HepG2 (cell line): Measurements from ENCODE around the gene HOXD9. TPM values are rescaled to one million over a fixed set of nuclear protein-coding genes. Genes with fewer than 3 reads are reported as not detected.

Experiments used
- ATAC-seq: fragments of 200-7000 bp; cut with Tn5 transposase; 3 replicates; pipeline ENCODE4 v1.9.1; 2020; ENCODE audit warnings: mild to moderate bottlenecking, moderate library complexity
- BruUV-seq: library from RNA; stranded (reverse); fragments of 400-500 nt; replicated peaks from 2 replicates; lab custom pipeline; 2021; lab: Mats Ljungman, UMichigan
- CTCF ChIA-PET: fragments of 300-600 bp; formaldehyde crosslinking; extraction: SDS; loops from one replicate; lab custom pipeline; 2021; ENCODE audit warnings: low total read pairs, inconsistent platforms, low intra/inter-chr PET ratio; lab: Yijun Ruan, JAX
- POLR2A ChIA-PET: fragments of 350-600 bp; sonication (Branson Sonifier 250); formaldehyde crosslinking; loops from one replicate; lab custom pipeline; 2020; ENCODE audit warnings: antibody characterized with exemption, inconsistent platforms; lab: Yijun Ruan, JAX
- DNase-seq: peaks from one replicate; pipeline ENCODE4 v3.0.0-alpha.2; 2015; ENCODE audit warnings: low spot score
- FAIRE-seq: peaks from 3 replicates; lab custom pipeline; 2011; peaks lifted over from hg19 to GRCh38; lab: Jason Lieb, UNC
- H2AFZ ChIP-seq: one replicate; pipeline ENCODE4 v1.6.1; 2011; ENCODE audit warnings: low read length, inconsistent platforms
- H3K27ac ChIP-seq: fragments of 300-600 bp; 3 replicates; pipeline ENCODE4 v1.8.0; 2011; ENCODE audit warnings: mixed run types, mild to moderate bottlenecking, mixed read lengths, low read length, inconsistent platforms; ENCODE audit not compliant: insufficient read depth; ENCODE audit errors: extremely low read length
- H3K27me3 ChIP-seq, 2 experiments: fragments of 200-600 bp in 1 of 2; 2 replicates in 1 of 2; 3 replicates in 1 of 2; pipeline versions ENCODE4 v1.6.0 to v1.8.0; 2011; ENCODE audit warnings: low read length in 2 of 2, mild to moderate bottlenecking in 2 of 2, moderate library complexity in 2 of 2, inconsistent platforms in 1 of 2; ENCODE audit not compliant: insufficient read depth in 2 of 2, control insufficient read depth in 1 of 2
- H3K36me3 ChIP-seq, 2 experiments: fragments of 200-600 bp in 1 of 2; replicated peaks in 1 of 2; 2 replicates in 1 of 2; 3 replicates in 1 of 2; pipeline versions ENCODE4 v1.5.1 to v1.8.0; 2011; ENCODE audit warnings: low read length in 2 of 2, inconsistent platforms in 1 of 2; ENCODE audit not compliant: insufficient read depth in 2 of 2, control insufficient read depth in 1 of 2
- H3K4me1 ChIP-seq: 2 replicates; pipeline ENCODE4 v1.5.1; 2012; ENCODE audit warnings: low read length, inconsistent platforms; ENCODE audit not compliant: insufficient read depth
- H3K4me2 ChIP-seq: 2 replicates; pipeline ENCODE4 v1.6.0; 2011; ENCODE audit warnings: low read depth, low read length, inconsistent platforms
- H3K4me3 ChIP-seq, 3 experiments: fragments of 200-600 bp in 1 of 3; sonication (generic), shearing (Covaris generic) in 1 of 3; replicated peaks in 1 of 3; 2 replicates each; pipeline ENCODE4 v1.5.1; 2011 to 2016; ENCODE audit warnings: low read length in 3 of 3, inconsistent platforms in 2 of 3, low read depth in 2 of 3, mild to moderate bottlenecking in 2 of 3, control low read depth in 1 of 3, mixed read lengths in 1 of 3; ENCODE audit not compliant: insufficient read depth in 1 of 3
- H3K79me2 ChIP-seq: one replicate; pipeline ENCODE4 v1.6.1; 2011; ENCODE audit warnings: low read length, inconsistent platforms; ENCODE audit not compliant: insufficient read depth
- H3K9ac ChIP-seq: 2 replicates; pipeline ENCODE4 v1.6.0; 2011; ENCODE audit warnings: mild to moderate bottlenecking, low read depth, low read length, inconsistent platforms; ENCODE audit not compliant: insufficient read depth
- H3K9me3 ChIP-seq: 2 replicates; pipeline ENCODE4 v1.5.1; 2012; ENCODE audit warnings: mild to moderate bottlenecking, low read length
- H4K20me1 ChIP-seq: 2 replicates; pipeline ENCODE4 v1.6.0; 2011; ENCODE audit warnings: inconsistent platforms, mild to moderate bottlenecking, low read length, moderate library complexity; ENCODE audit not compliant: insufficient read depth
- DR1 ChIP-seq: sonication (generic); formaldehyde crosslinking; IDR thresholded peaks from 2 replicates; pipeline ENCODE4 v1.8.0; 2021; ENCODE audit warnings: mild to moderate bottlenecking, missing genetic modification reagents, inconsistent platforms
- EED ChIP-seq: sonication (generic); formaldehyde crosslinking; IDR thresholded peaks from 2 replicates; pipeline ENCODE4 v1.5.0; 2020; ENCODE audit warnings: mild to moderate bottlenecking, missing genetic modification reagents
- EZH2 ChIP-seq: conservative IDR thresholded peaks from 2 replicates; pipeline ENCODE4 v1.6.1; 2012; ENCODE audit warnings: mild to moderate bottlenecking, low read depth, low read length, moderate library complexity
- GLI4 ChIP-seq: sonication (generic); formaldehyde crosslinking; IDR thresholded peaks from 2 replicates; pipeline ENCODE4 v1.5.1; 2020; ENCODE audit warnings: missing genetic modification reagents, mild to moderate bottlenecking, moderate library complexity, borderline replicate concordance
- HDAC1 ChIP-seq: sonication (generic); formaldehyde crosslinking; IDR thresholded peaks from 2 replicates; pipeline ENCODE4 v1.5.1; 2020; ENCODE audit warnings: mild to moderate bottlenecking, missing genetic modification reagents
- KAT2B ChIP-seq: fragments of 150-350 bp; IDR thresholded peaks from 2 replicates; pipeline ENCODE4 v1.6.1; 2014; ENCODE audit warnings: low read depth, low read length, borderline replicate concordance
- MAZ ChIP-seq, 2 experiments: sonication (generic) in 1 of 2; formaldehyde crosslinking in 1 of 2; IDR thresholded peaks; 2 replicates each; pipeline versions ENCODE4 v1.5.0 to v1.6.1; 2012 to 2020; ENCODE audit warnings: low read depth in 2 of 2, mild to moderate bottlenecking in 2 of 2, borderline replicate concordance in 1 of 2, improper control_type of control experiment in 1 of 2, low read length in 1 of 2, missing genetic modification reagents in 1 of 2, moderate library complexity in 1 of 2
- RNF2 ChIP-seq: fragments of 450-650 bp; conservative IDR thresholded peaks from 2 replicates; pipeline ENCODE4 v1.6.1; 2016; ENCODE audit warnings: low read depth
- SOX6 ChIP-seq, 2 experiments: fragments of 450-650 bp in 1 of 2; sonication (generic) in 1 of 2; formaldehyde crosslinking in 1 of 2; IDR thresholded peaks; 2 replicates each; pipeline versions ENCODE4 v1.4.0 to v1.6.1; 2017 to 2020; ENCODE audit warnings: antibody characterized with exemption in 1 of 2, mild to moderate bottlenecking in 1 of 2, missing genetic modification reagents in 1 of 2
- SPEN ChIP-seq: sonication (generic); formaldehyde crosslinking; IDR thresholded peaks from 2 replicates; pipeline ENCODE4 v1.5.1; 2020; ENCODE audit warnings: low read depth, mild to moderate bottlenecking, missing genetic modification reagents
- ZBTB38 ChIP-seq: sonication (generic); formaldehyde crosslinking; IDR thresholded peaks from 2 replicates; pipeline ENCODE4 v1.5.1; 2020; ENCODE audit warnings: mild to moderate bottlenecking, missing genetic modification reagents
- ZBTB7A ChIP-seq: sonication (generic); formaldehyde crosslinking; IDR thresholded peaks from 2 replicates; pipeline ENCODE4 v1.8.0; 2022; ENCODE audit warnings: mild to moderate bottlenecking, missing genetic modification reagents
- ZNF136 ChIP-seq: sonication (generic); formaldehyde crosslinking; IDR thresholded peaks from 2 replicates; pipeline ENCODE4 v1.8.1; 2022; ENCODE audit warnings: low read depth, mild to moderate bottlenecking, moderate library complexity, missing genetic modification reagents
- ZNF274 ChIP-seq: sonication (generic); formaldehyde crosslinking; IDR thresholded peaks from 2 replicates; pipeline ENCODE4 v1.5.1; 2020; ENCODE audit warnings: mild to moderate bottlenecking, missing genetic modification reagents
- ZNF709 ChIP-seq: sonication (generic); formaldehyde crosslinking; IDR thresholded peaks from 2 replicates; pipeline ENCODE4 v1.5.0; 2020; ENCODE audit warnings: mild to moderate bottlenecking, missing genetic modification reagents
- ZNF747 ChIP-seq: sonication (generic); formaldehyde crosslinking; IDR thresholded peaks from 2 replicates; pipeline ENCODE4 v1.8.1; 2023; ENCODE audit warnings: missing genetic modification reagents, mild to moderate bottlenecking, borderline replicate concordance
- ZNF772 ChIP-seq: sonication (generic); formaldehyde crosslinking; IDR thresholded peaks from 2 replicates; pipeline ENCODE4 v1.5.0; 2020; ENCODE audit warnings: mild to moderate bottlenecking, missing genetic modification reagents
- ZNF776 ChIP-seq: sonication (generic); formaldehyde crosslinking; IDR thresholded peaks from 2 replicates; pipeline ENCODE4 v1.4.0; 2020; ENCODE audit warnings: mild to moderate bottlenecking, missing genetic modification reagents
- WGBS: methylation state at CpG from one replicate; pipeline ENCODE4 v1.1.6; 2017; ENCODE audit warnings: low lambda C conversion rate; 5-methylcytosine and 5-hydroxymethylcytosine counted together
- in situ Hi-C: cut with HindIII; loops from 2 replicates; pipeline ENCODE4 v1.10.0; 2017; ENCODE audit warnings: low pct_unique_long_range_greater_than_20kb; ENCODE audit not compliant: extremely low pct_ligation_motif_present
- intact Hi-C: fragments of 100-400 bp; cut with micrococcal nuclease; formaldehyde crosslinking; loops from one replicate; pipeline ENCODE4 v1.10.0; 2022; ENCODE audit not compliant: unreplicated experiment
- polyA plus RNA-seq, 8 experiments: library from polyadenylated mRNA; depleted of rRNA in 3 of 8; stranded (reverse) in 7 of 8; unstranded in 1 of 8; fragments of >200 nt; fragmentation: Illumina TruSeq in 4 of 8; extraction: Trizol in 4 of 8; gene quantifications; 2 replicates each; pipeline versions ENCODE4 v1.2.1 to v1.2.3, GENCODE V29; 2011 to 2016; ENCODE audit warnings: low read depth in 4 of 8, missing spikeins in 1 of 8, mixed read lengths in 1 of 8; ENCODE audit not compliant: insufficient read depth in 1 of 8
- total RNA-seq, 5 experiments: library from RNA; depleted of rRNA; stranded (reverse); fragments of >200 nt; fragmentation: Illumina TruSeq; extraction: Trizol; gene quantifications; 2 replicates each; pipeline ENCODE4 v1.2.3, GENCODE V29; 2016; ENCODE audit warnings: low read depth in 1 of 5
- TF ChIP-seq, protein P1 (sequence below): sonication (generic); formaldehyde crosslinking; IDR thresholded peaks from 2 replicates; pipeline ENCODE4 v1.5.1; 2020; ENCODE audit warnings: missing genetic modification reagents, mild to moderate bottlenecking, borderline replicate concordance

The HOXD9 gene
- total and polyA plus RNA-seq, 2 of the 13 experiments (the other 11 are each of a cell fraction or from before 2014, with no cell fraction given): not detected

DNA sequence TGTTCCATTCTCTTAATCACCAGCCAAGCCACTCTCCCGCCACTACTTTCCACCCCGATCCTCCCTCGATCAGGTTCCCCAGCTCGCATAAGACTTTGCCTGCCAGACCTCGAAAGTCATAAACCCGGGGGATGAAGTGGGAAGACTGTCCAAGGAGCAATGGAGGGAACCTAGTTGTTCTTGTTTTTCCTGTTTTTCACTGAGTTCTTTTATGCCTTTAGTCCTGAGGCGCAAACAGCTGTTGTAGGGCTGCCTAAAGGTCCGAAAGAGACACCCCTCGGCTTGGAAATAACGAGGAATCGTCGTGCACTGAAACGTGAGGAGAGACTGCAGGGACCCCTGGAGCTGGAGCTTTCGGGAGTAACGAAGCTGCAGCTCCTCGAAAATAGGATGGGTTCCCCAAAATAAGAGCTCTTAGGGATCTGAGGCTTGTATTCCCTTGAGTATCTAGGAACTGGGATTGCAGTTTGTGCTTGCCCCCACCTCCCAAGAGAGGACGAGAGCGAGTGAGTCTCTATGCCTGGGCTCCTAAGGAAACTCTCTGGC, 24.6 kb upstream of the HOXD9 start:
- in situ Hi-C loops: loop anchor here (5.0 kb wide), 2 partner anchors 411 to 731 kb away; no protein-coding TSS in a partner anchor
- no peak for TF ChIP-seq SOX6 (IDR thresholded peaks at IDR 0.05)
- no peak; the same call in 1 of the 2 replicates for TF ChIP-seq SOX6 (CRISPR knock-in tag; IDR thresholded peaks at IDR 0.05)
- peak; percentile 6; the same call in 1 of the 2 replicates for TF ChIP-seq ZNF772
- peak; percentile 7; the same call in 1 of the 2 replicates for TF ChIP-seq ZBTB7A (CRISPR knock-in tag)
- no peak for TF ChIP-seq ZBTB38 (CRISPR knock-in tag)
- TF ChIP-seq EZH2: peak; percentile 75; the same call in 1 of the 2 replicates
- 0 out of 2 replicates have a peak, but pooled peaks have one; percentile 65 for TF ChIP-seq ZNF776 (CRISPR knock-in tag)
- TF ChIP-seq GLI4 (CRISPR knock-in tag): 0 out of 2 replicates have a peak, but pooled peaks have one; percentile 1
- TF ChIP-seq DR1 (CRISPR knock-in tag): no peak
- no peak for TF ChIP-seq MAZ (IDR thresholded peaks at IDR 0.05; ENCODE audit: borderline replicate concordance, low read depth, low read length)
- TF ChIP-seq MAZ (CRISPR knock-in tag; IDR thresholded peaks at IDR 0.05; ENCODE audit: low read depth): peak; percentile 15
- TF ChIP-seq ZNF747 (CRISPR knock-in tag): no peak; the same call in 1 of the 2 replicates
- peak; percentile 0; the same call in 1 of the 2 replicates for TF ChIP-seq ZNF136
- peak; percentile 3; the same call in 1 of the 2 replicates for TF ChIP-seq SPEN (CRISPR knock-in tag)
- no peak for TF ChIP-seq KAT2B
- no peak for TF ChIP-seq HDAC1
- TF ChIP-seq ZNF274: no peak
- TF ChIP-seq ZNF709 (CRISPR knock-in tag): 0 out of 2 replicates have a peak, but pooled peaks have one; percentile 1
- TF ChIP-seq, protein P1, sequence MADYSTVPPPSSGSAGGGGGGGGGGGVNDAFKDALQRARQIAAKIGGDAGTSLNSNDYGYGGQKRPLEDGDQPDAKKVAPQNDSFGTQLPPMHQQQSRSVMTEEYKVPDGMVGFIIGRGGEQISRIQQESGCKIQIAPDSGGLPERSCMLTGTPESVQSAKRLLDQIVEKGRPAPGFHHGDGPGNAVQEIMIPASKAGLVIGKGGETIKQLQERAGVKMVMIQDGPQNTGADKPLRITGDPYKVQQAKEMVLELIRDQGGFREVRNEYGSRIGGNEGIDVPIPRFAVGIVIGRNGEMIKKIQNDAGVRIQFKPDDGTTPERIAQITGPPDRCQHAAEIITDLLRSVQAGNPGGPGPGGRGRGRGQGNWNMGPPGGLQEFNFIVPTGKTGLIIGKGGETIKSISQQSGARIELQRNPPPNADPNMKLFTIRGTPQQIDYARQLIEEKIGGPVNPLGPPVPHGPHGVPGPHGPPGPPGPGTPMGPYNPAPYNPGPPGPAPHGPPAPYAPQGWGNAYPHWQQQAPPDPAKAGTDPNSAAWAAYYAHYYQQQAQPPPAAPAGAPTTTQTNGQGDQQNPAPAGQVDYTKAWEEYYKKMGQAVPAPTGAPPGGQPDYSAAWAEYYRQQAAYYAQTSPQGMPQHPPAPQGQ: 0 out of 2 replicates have a peak, but pooled peaks have one; percentile 5
- TF ChIP-seq EED: 0 out of 2 replicates have a peak, but pooled peaks have one; percentile 12
- TF ChIP-seq RNF2: 0 out of 2 replicates have a peak, but pooled peaks have one; percentile 17

More for the DNA sequence above, 24.6 kb upstream of the HOXD9 start:
- H4K20me1 ChIP-seq: no peaks in the 10 kb centered on the region
- H3K79me2 ChIP-seq: no peaks in the 10 kb centered on the region
- peaks cover 17% of the 10 kb centered on the region for H3K4me1 ChIP-seq
- H3K36me3 ChIP-seq: no peaks in the 10 kb centered on the region
- BruUV-seq: no TSS peak
- ChIA-PET CTCF (interaction anchor here (0.8 to 3.0 kb wide), 6 partner anchors 408 to 1398 kb away, joined by 3 to 33 read pairs (median 16); no protein-coding TSS in a partner anchor), POLR2A (no interaction called here)
- H3K4me2 ChIP-seq: peak overlapping the region; percentile 91
- ATAC-seq (no peak), DNase-seq (no peak), FAIRE-seq (no peak)
- peak overlapping the region in 1 of 3 experiments; percentile 75; a peak in 1 of 6 replicates for H3K4me3 ChIP-seq
- no peak overlapping the region for H2AFZ ChIP-seq
- peaks cover 28 to 98% of the 10 kb centered on the region in 2 experiments for H3K27me3 ChIP-seq
- H3K27ac ChIP-seq: no peak overlapping the region
- no peaks in the 10 kb centered on the region for H3K9me3 ChIP-seq
- WGBS: 9% methylated on average over 18 of the region's 18 CpGs
- intact Hi-C loops: loop anchor here (1.0 to 5.0 kb wide), 6 partner anchors 408 to 896 kb away; no protein-coding TSS in a partner anchor
- H3K9ac ChIP-seq: no peak overlapping the region
